GM19455 (cell line): ENCODE results near the gene ABLIM2.

Source experiments
- ATAC-seq: cut with Tn5 transposase; IDR thresholded peaks from one replicate; pipeline ENCODE4 v1.9.1; 2021; ENCODE audit not compliant: unreplicated experiment

ABLIM2 gene

DNA sequence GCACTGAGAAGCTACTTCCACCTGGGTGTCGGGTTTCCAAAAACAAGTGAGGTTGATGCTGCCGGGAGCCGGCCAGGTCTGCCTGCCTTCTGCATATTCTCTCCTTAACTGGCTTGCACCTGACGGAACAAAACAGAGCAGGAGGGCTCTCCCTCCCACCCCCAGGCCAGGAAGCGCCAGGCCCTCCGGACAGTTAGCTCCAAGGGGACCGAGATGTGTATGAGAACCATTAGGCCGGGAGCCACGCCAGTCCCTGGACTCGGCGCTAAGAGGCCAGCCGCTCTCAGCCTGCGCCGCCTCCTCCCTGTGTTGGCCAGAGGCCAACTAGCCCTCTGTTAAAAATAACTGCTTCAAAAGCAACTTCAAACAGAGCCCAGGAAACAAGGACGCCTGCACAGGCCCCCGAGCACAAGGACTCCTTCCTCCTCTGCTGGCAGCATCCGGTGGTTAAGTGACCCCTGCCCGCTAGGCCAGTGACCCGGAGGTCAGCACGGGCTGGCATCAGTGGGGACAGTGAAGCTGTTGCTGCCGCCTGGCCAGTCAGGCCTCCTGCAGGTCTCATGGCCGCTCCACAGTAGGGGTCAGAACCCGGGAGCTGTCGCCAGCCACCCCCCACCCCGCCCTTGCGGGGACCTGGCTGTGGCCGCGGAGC is 107.9 kb downstream of the ABLIM2 start:
- ATAC-seq = no peak

DNA sequence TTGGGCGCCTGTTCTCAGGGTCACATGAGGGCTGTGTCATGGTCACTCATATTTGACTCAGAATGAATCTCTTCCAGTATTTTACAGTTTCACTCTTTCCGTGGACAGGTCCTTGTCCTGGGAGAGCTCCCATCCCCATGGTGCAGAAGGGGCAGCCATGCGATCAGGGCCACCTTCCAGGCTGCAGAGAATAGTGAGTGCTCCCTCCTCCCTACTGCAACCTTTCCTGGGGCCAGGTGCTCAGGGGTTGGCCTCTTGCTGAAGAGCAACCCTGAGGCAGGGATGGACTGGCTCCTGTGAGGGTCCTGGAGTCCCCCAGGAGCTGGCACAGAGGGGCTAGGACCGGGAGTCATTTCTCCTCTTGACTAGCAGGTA is 108.4 kb downstream of the ABLIM2 start:
- no peak for ATAC-seq

DNA sequence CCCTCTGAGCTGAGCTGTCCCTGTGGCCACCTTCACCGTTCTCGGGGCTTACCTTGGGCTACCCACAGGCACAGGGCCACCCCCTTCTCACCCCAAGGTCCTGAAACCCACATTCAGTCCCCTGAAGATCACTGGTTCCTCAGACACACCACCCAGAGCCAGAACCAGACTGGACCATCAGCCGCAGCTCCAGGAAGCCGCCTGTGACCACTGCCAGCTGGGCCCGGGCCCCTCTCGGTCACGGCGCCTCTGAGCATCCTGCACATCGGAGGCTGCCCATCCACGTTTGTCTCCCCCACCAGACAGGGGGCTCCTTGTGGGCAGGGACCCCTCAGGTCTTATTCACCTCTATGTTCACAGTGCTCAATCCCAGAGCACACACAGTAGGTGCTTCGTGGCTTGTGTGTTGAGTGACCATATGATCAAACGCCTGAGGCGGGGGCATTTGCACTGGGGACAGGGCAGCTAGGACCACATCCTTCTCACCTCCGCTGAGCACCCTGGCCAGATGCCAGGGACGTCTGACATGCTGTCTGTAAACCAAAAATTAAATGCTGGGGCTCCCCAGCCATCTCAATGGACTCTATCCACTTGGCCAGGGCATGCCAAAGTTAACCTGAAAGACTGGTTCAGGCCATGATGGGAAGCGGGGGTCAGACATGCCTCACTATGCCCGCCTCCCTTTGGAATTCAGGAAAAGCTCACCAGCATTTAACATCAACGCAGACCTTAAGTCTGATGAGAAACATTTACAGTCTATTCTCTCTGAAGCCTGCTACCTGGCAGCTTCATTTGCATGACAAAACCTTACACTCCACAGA is 109.5 kb downstream of the ABLIM2 start:
- no peak for ATAC-seq

DNA sequence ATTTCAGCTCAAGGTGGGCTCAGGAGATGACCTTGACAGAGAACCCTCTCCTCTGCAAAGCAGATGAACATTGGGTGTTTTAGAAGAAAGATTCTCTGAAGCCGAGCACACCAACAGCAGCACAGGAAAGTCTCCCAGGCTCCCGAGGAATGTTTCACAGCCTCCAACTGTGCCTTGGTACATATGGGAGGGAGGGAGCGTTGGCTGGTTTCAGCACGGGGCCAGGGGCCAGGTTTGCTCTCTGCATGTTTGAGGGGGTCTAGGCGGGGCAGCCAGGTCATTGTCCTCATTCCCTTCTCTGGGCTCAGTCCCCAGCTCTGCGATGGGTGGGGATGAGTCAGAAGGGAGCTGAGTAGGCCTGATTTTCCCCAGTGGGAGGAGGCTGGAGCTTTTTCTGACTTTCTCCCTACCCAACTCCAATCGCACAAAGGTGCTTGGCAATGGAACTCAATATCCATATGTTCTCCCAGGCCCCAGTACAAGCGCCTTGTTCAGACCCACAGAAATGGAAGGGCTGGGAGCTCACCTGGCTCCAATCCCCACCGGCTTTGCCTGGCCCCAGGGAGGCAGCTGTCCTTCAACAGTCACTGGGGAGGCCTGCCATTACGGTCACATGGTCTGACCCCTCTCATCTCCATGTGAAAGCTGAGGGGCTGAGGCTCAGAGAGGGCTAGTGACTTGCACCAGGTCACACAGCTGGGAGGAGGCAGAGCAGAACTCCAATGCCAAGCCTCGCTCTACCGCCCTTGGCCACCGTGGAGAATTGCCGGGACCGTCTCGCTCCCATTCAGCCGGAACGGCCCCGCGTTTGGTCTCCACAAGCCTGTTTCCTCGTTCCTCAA is 110.6 kb downstream of the ABLIM2 start:
- ATAC-seq = no peak

DNA sequence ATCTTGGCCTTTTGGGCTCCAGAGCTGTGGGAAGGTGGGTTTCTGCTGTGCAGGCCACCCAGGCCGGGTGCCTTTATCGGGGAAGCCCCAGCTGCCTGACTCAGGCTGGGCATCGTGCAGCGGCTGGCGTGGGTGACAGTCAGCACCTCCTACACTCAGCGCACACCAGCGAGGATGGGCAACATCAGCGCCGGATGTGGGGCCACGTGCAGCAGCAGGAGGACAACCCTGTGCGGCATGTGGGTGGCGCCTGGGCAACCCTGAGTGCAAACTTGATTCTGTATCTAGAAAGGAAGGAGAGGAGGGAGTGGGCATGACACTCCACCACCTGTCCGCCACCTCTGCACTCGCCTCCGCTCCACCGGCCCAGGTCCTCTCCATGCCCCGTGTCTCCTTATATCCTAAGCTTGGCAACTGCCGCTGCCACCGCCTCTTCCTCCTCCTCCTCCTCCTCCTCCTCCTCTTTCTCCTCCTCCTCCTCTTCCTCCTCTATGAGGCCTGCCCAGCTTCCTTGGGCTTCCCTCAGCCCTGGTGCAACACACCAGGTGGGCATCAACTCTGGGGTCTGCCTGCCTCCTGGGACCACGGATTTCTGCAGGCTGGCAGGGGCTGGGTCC is 111.6 kb downstream of the ABLIM2 start:
- no peak for ATAC-seq

DNA sequence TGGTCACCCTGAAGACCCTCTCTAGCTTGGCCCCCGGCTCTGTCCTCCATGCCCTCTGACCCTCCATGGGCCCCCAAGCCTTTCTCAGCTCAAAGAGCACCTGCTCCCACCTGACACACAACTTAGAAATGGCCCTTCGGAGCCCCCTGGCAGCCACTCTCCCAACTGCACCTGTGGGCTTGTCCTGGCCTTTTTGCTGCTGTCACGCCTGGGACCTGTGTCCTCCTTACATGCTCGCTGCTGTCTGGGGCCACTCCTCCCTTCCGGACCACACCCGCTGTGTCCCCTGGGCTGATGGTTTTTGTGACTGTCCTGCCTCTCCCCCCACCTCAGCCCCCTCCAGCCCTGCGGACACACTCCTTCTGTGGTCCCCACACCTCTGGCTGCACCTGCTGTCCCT is 112.7 kb downstream of the ABLIM2 start:
- no peak for ATAC-seq

DNA sequence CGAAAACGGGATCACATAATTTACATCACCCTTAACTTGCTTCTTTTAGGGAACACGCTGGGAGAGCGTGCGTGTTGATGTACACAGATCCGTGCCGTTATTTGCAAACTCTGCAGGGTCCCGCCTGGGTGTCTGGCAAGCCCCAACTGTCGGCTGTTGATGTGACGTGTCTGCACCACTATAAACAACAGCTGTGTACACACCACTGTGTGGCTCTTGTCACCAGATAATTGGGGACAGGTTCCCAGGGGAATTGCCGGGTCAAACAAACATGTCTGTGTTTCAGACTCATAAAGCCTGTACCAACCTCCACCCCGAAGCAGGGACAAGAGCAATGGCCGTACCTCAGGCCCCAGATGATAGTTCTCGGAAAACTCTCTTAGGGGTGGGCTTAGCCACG is 113.9 kb downstream of the ABLIM2 start:
- no peak for ATAC-seq

DNA sequence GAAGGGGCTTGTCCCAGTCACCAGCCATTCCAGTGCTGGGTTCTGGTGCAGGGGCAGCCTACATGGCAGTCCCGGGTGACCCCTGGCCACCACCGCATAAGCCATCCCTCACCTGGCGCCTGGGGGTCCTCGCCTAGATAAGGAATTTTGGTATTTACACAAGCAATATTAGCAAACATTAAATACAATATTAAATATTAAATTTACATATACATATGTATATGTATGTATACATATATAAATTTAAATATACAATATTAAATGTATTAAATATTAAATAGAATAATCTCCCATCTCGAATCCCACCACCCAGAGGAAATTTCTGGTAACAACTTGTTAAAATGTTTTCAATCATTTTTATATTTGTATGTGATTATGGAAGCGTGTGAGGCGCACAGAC is 114.4 kb downstream of the ABLIM2 start:
- no peak for ATAC-seq

DNA sequence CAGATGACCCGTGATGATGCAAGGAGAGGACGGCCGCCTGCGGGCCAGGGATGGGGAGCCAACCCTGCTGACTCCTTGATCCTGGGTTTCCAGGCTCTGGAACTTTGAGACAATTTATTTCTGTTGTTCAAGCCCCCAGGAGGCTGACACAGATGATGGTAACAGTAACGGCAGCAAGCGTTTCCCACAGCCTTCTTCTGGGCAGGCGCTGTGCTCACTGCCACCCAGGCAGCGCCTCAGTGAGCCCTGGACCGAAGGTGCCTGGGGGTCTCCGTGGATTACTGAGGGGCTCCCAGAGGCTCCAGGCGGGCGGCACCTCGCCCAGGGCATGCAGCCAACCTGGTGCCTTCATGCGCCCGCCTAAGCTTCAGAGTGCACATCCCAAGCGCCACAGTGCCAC is 115.0 kb downstream of the ABLIM2 start:
- no peak for ATAC-seq

DNA sequence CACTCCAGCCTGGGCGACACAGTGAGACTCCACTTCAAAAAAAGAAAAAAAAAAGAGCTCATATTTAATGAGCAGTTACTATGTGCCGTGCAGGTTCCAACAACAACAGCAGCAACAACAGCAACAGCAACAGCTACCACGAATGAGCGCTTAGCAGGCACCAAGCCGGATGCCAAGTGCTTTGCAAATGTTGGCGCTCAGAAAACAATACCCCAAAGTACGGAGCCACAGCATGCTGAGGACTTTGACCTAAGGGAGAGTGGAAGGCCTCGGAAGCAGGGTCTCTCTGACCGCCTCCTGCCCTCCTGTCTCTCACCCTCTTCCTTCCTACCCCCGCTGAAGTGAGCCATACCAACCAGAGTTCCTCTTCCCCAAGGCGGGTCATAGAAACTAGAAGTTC is 116.7 kb downstream of the ABLIM2 start:
- no peak for ATAC-seq

DNA sequence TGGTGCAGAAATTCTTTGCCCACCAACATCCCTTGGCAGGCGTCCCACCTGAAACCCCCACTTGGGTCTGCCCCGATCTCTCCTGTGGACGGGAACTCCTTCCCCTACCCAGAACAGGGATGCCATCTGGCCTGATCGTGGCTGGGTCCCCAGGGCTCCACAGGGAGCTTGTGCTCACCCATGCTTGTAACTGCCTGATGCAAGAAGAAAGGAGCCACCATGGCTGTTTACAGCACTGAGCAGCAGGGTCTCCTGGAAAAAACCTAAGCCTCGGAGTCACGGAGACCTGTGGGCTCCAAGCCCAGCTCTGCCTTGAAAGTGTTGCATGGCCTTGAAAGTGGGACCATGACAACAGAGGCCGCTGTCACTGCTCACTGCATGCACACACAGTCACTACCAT is 117.4 kb downstream of the ABLIM2 start:
- no peak for ATAC-seq

DNA sequence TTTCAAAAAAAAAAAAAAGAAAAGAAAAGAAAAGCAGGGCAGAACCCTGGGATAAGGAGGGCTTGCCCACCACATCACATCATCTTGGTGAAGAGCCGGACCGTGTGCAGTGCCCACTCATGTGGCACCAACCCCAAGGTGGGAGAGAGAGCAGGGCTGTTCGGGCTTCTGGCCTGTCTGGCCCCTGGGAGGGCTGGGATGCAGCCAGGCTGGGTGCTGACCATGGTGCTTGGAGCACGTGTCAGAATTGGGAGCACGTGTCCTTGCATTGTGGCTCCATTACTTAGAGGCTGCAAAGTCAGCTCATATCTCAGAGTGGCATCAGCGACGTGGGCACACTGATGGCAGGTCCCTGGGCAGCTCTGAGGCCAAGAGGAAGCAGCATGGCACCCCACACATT is 118.0 kb downstream of the ABLIM2 start:
- ATAC-seq = no peak

DNA sequence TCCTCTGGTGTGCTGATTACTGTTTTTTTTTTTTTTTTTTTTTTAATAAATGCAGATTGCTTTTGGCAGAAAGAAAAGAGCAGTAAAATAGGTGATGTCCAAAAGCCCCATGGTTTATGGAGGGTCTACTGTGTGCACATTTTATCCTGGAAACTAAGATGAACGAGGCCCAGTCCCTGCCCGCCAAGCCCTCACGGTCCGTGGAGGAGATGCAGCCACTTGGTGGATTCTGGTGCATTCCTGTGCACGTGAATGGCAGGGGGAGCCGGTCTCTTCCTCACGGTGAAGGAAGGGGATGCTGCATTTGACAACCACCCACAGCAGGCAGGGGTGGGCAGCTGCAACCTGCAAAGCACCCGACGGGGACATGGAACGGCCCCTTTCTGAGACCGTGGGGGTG is 118.8 kb downstream of the ABLIM2 start:
- ATAC-seq = no peak

DNA sequence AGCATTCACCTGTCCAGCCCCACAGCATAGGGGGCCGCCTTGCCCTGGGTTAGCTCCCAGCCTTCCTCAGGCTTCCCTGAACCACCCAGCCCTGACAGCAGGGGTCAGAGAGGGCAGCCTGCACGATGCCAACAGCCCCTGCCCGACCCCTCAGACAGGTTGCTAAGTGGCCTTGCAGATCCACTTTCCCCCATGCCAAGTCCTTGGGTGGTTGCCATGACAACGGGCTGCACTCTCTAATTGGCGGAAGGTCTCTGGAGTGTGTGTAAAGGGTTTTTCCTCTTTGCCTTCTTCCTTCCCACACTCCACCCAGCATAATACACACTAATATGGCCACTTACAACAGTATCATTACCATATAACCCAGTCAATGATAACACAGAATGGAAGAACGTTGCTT is 119.3 kb downstream of the ABLIM2 start:
- no peak for ATAC-seq

DNA sequence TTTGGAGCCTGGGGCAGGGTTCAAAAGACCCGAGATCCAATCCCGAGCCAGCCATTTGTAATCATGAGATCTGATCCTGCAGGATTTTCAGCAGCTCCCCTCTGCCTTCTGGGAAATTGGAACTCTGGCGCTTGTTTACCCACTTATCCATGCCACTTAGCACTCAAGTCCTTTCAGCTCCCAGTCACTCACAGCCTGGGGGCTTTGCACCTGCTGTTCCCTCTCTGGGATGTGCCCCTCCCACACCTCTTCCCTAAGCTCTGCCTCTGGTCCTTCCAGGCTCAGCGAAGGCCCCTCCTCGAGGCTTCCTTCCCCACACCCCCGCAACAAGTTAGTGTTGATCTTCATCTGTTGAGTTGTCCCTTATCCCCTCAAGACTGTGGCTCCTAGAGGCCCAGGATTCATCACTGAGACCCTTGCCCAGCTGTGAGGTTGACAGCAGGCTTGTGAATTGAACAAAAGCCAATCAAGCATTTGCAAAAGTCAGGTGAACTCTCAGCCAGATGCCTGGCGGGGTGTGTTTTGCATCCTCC is 119.8 kb downstream of the ABLIM2 start:
- no peak for ATAC-seq

DNA sequence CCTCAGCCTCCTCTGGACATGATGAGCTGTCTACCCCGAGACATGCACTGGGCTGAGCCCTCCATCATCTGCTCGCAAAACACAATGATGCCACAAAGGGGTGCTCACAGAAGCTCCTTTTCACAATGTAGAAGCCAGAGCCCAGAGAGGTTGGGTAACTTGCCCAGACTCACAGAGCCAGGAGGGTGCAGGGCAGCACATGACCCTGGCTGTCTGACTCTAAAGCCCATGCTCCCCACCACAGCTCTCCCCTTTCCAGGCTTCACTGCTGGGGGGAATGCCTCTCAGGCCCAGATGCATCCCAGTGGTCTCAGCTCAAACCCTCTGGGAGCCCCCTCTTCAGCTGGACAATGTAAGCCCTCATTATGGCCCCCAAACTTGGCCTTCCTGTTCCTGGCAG is 120.5 kb downstream of the ABLIM2 start:
- ATAC-seq = no peak

DNA sequence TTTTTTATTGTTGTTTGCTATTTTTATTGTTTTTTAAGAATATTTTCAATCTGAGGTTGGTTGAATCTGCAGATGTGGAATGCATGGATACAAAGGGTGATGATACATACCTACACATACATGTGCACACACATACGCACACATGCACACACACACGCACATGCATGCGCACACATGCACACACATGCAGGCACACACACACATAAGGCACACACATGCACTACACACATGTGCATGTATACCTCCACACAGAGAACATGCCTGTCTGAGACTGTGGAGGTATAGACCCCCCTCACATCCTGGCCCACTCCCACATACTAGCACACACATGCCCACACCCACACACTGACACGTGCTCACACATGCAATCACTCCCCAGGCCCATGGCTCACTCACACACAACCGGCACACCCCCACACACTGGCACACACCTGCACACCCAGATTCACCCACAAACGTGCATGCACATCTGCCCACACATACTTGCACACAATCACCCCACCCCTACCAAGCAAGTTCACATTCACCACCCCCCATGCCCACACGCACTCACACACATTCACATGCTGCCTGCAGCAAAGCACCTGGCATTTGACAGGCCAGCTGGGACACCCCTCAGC is 121.4 kb downstream of the ABLIM2 start:
- ATAC-seq = no peak

DNA sequence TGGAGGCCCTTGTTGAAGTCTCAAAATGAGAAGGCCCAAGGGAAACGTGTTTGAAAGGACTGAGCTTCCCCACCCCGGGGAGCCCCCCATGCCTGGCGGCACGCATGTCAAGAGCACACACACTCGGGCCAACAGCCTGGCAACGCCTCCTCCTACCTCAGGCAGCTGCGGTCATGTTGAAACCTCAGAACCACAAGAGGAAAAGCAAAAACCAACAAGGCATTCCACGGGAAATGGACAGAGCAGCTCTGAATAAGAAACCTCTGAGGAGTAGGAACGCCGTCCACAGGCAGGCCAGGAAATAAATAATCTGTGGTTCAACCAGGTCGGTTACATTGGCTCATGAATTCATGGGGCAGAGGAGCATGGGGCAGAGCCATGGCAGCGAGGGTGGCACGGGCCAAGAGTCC is 123.2 kb downstream of the ABLIM2 start:
- ATAC-seq = no peak

DNA sequence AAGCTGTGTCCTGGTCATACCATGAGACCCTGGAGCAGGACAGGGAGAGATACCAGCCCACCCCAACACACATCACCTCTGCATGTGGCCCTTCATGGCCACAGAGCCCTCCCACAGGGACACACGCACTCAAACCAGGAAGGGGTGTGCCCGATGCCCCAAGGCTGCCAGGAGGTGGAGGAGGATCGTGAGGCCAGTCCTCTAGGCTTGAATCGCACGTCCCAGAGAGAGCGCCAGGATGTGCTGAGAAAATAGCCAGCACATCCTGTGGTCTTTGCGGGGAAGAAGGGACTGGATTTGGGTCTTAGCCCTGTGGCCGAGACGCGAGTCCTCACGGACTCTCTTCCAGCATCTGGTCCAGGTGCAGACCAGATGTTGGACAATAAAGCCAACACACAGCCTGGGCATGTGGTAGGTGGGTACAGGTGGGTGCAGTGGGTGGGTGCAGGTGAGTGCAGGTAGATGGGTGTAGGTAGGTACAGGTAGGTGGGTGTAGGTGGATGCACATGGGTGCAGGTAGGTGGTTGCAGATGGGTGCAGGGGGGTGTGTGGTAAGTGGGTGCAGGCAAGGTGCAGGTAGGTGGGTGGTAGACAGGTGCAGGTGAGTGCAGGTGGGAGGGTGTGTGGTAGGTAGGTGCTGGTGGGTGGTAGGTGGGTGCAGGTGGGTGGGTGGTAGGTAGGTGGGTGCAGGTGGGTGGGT is 124.6 kb downstream of the ABLIM2 start:
- ATAC-seq = no peak

DNA sequence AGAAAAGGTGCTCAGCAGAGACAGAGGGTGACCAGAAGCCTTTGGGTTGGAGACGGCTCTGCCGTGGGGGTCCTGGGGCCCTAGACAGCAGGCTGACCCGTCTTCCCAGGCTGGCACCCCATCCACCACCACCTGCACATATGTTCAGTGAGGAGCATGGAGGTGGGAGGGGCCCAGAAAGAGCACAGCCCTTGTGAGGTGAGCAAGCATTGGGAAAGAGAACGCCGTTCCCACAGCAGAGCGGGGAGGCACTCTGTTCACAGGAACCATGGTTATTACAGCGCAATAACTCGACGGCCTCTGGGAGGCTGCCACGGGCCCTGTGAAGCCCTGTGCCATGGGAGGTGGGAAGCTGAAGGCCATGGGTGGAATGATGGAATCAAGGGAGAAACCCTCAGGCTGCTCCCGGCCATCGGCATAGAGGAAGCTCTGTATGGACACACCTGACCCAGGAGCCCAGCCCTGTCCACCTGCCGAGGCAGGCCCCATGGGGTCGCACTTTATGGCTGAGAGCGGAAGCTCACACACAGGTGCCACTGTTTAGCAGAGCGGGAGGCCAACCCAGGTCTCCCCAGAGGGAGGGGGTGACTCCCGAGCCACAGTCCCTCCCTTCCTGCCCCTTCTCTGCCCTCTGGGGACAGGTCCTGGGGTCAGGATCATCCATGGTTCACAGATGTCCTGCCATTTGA is 125.4 kb downstream of the ABLIM2 start:
- ATAC-seq = no peak
